Panc1 (cell line): ENCODE data around the gene CHRNG. TPM values are rescaled to one million over a fixed set of nuclear protein-coding genes. Genes with fewer than 3 reads are reported as not detected.

Experiments
- ATAC-seq: fragments of 200-7000 bp; cut with Tn5 transposase; 2 replicates; pipeline ENCODE4 v1.9.1; 2020; ENCODE audit warnings: mild to moderate bottlenecking, moderate library complexity
- BruUV-seq: library from RNA; stranded (reverse); fragments of 400-500 nt; replicated peaks from 2 replicates; lab custom pipeline; 2021; lab: Mats Ljungman, UMichigan
- CTCF ChIA-PET: fragments of 300-600 bp; sonication (Branson Sonifier 250); formaldehyde crosslinking; loops from one replicate; lab custom pipeline; 2022; ENCODE audit warnings: antibody characterized with exemption; lab: Charles Lee
- POLR2A ChIA-PET: fragments of 300-600 bp; sonication (Branson Sonifier 250); formaldehyde crosslinking; loops from one replicate; lab custom pipeline; 2022; ENCODE audit warnings: antibody characterized with exemption; lab: Charles Lee
- DNase-seq: peaks from one replicate; pipeline ENCODE4 v3.0.0-alpha.2; 2010; ENCODE audit warnings: low read depth, low spot score
- H3K27ac ChIP-seq: 2 replicates; pipeline ENCODE4 v1.5.1; 2011; ENCODE audit warnings: mild to moderate bottlenecking, low read length, inconsistent platforms
- H3K27me3 ChIP-seq: fragments of 200-500 bp; sonication (Bioruptor generic); 2 replicates; pipeline ENCODE4 v1.6.0; 2014; ENCODE audit warnings: low read length, inconsistent platforms; ENCODE audit not compliant: control insufficient read depth, insufficient read depth
- H3K36me3 ChIP-seq: fragments of 200-500 bp; sonication (Bioruptor generic); 2 replicates; pipeline ENCODE4 v1.5.1; 2014; ENCODE audit warnings: inconsistent platforms, mild to moderate bottlenecking, low read length, moderate library complexity; ENCODE audit not compliant: control insufficient read depth, insufficient read depth
- H3K4me1 ChIP-seq: 2 replicates; pipeline ENCODE4 v1.5.1; 2011; ENCODE audit warnings: inconsistent platforms, mild to moderate bottlenecking, low read length, moderate library complexity; ENCODE audit not compliant: control insufficient read depth, insufficient read depth
- H3K4me3 ChIP-seq, 2 experiments: 2 replicates each; pipeline ENCODE4 v1.5.1; 2011 to 2012; ENCODE audit warnings: low read depth in 2 of 2, low read length in 2 of 2, mild to moderate bottlenecking in 2 of 2, inconsistent platforms in 1 of 2, moderate library complexity in 1 of 2
- H3K9me3 ChIP-seq: fragments of 200-500 bp; sonication (Bioruptor generic); 2 replicates; pipeline ENCODE4 v1.5.1; 2014; ENCODE audit warnings: low read depth, mild to moderate bottlenecking, inconsistent platforms, low read length, moderate library complexity; ENCODE audit not compliant: control insufficient read depth, insufficient read depth
- CTCF ChIP-seq: fragments of 450-650 bp; IDR thresholded peaks from 2 replicates; pipeline ENCODE4 v1.5.1; 2017; ENCODE audit warnings: mild to moderate bottlenecking
- POLR2AphosphoS5 ChIP-seq: IDR thresholded peaks from 2 replicates; pipeline ENCODE4 v1.6.1; 2012; ENCODE audit warnings: mild to moderate bottlenecking, low read depth, low read length, moderate library complexity
- REST ChIP-seq, 2 experiments: IDR thresholded peaks; 2 replicates each; pipeline ENCODE4 v1.6.1; 2011 to 2012; ENCODE audit warnings: low read depth in 2 of 2, control low read depth in 1 of 2, low read length in 1 of 2, mild to moderate bottlenecking in 1 of 2, moderate library complexity in 1 of 2; ENCODE audit not compliant: insufficient read depth in 1 of 2
- SIN3A ChIP-seq: IDR thresholded peaks from 2 replicates; pipeline ENCODE4 v1.6.1; 2012; ENCODE audit warnings: low read depth, mild to moderate bottlenecking, low read length, moderate library complexity, borderline replicate concordance; ENCODE audit not compliant: insufficient read depth
- TCF7L2 ChIP-seq: IDR thresholded peaks from 2 replicates; pipeline ENCODE4 v1.6.1; 2011; ENCODE audit warnings: mild to moderate bottlenecking, low read depth, low read length, inconsistent platforms
- in situ Hi-C: cut with HindIII; loops from 2 replicates; pipeline ENCODE4 v1.10.0; 2016; ENCODE audit warnings: low sequenced_read_pairs, low pct_unique_long_range_greater_than_20kb
- intact Hi-C: fragments of 100-400 bp; cut with micrococcal nuclease; formaldehyde crosslinking; loops from one replicate; pipeline ENCODE4 v1.10.0; 2022; ENCODE audit not compliant: unreplicated experiment
- total RNA-seq: library from RNA; stranded (reverse); gene quantifications from one replicate; pipeline ENCODE4 v1.2.1, GENCODE V29; 2021; ENCODE audit not compliant: unreplicated experiment

CHRNG gene
- total RNA-seq, 1 experiment from 2014 or later, result not detected

GRCh38 chr2:232504438-232504837 lies 35.1 kb upstream of the CHRNG start:
- no TSS peak for BruUV-seq
- Histone ChIP-seq H3K4me1 (no peaks in the 10 kb centered on the region; the same call in 1 of the 2 replicates), H3K36me3 (no peaks in the 10 kb centered on the region), H3K27me3 (peaks cover 3% of the 10 kb centered on the region; the same call in 1 of the 2 replicates), H3K9me3 (no peaks in the 10 kb centered on the region), H3K27ac (no peak overlapping the region), H3K4me3 (no peak overlapping the region)
- CTCF ChIA-PET, result interaction anchor here (0.7 kb wide), 1 partner anchor 64 kb away, joined by 3 read pairs; no protein-coding TSS in a partner anchor
- intact Hi-C loops, result no loop called here
- ATAC-seq, result no peak
- TF ChIP-seq POLR2AphosphoS5 (no peak), TCF7L2 (no peak), CTCF (no peak), SIN3A (no peak), REST (IDR thresholded peaks at IDR 0.05; ENCODE audit: insufficient read depth in 1 of 2, low read depth in 2 of 2, low read length in 1 of 2) (no peak)
- DNase-seq, result no peak
- in situ Hi-C loops, result no loop called here
- POLR2A ChIA-PET, result no interaction called here

DNA sequence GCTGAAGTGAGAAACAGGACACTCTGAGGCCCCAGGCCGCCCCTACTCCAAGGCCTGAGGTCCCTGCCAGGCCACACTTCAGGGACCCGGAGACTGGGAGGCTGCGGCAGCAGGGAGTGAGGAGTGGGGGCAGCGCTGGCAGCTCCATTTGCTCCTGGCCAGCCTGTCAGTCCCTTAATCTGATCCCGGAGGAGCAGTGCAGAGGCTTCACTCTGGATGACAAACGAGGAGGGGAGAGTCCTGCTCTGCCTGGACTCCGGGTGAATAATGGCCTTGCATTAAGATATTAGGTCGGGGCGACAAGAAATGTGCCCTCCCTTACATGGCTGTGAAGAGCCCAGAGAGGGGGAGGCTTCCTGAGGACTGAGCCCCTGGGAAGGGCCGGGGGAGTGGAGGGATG lies 33.6 kb upstream of the CHRNG start:
- DNase-seq (no peak), ATAC-seq (no peak)
- no TSS peak for BruUV-seq
- CTCF ChIA-PET, result interaction anchor here (0.6 kb wide), 1 partner anchor 76 kb away, joined by 5 read pairs; no protein-coding TSS in a partner anchor
- intact Hi-C loops, result no loop called here
- H3K4me3 ChIP-seq, result no peak overlapping the region
- peaks cover 3% of the 10 kb centered on the region; the same call in 1 of the 2 replicates for H3K27me3 ChIP-seq
- POLR2A ChIA-PET, result no interaction called here
- in situ Hi-C loops, result no loop called here
- H3K27ac ChIP-seq, result no peak overlapping the region
- H3K4me1 ChIP-seq, result no peaks in the 10 kb centered on the region; the same call in 1 of the 2 replicates
- TF ChIP-seq TCF7L2, result no peak
- no peak for TF ChIP-seq POLR2AphosphoS5
- H3K9me3 ChIP-seq, result no peaks in the 10 kb centered on the region
- H3K36me3 ChIP-seq, result no peaks in the 10 kb centered on the region

DNA sequence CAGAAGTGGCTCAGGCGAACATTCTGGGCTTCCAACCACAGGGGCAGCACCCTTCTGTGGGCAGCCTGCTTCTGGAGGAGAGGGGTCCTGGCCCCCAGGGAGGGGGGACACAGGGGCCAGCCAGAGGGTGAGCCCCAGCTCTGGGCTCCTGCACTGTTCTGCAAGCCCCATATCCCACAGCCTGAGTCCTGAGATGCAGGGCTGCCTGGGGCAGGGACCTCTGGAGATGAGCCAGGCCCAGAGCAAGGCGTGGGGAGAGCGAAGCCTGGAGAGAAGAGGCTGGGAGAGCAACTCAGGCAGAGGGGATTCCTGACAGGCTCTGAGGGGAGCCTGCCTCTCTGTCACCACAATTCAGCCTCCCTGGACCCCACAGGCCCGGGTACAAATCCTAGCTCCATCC lies 32.8 kb upstream of the CHRNG start:
- DNase-seq, result no peak
- POLR2A ChIA-PET, result no interaction called here
- intact Hi-C loops (no loop called here), in situ Hi-C loops (no loop called here)
- BruUV-seq, result no TSS peak
- no peak for TF ChIP-seq SIN3A
- TF ChIP-seq POLR2AphosphoS5, result no peak
- TF ChIP-seq TCF7L2, result no peak
- TF ChIP-seq REST (IDR thresholded peaks at IDR 0.05; ENCODE audit: insufficient read depth in 1 of 2, low read depth in 2 of 2, low read length in 1 of 2), result no peak
- TF ChIP-seq CTCF, result no peak
- CTCF ChIA-PET, result interaction anchor here (0.7 kb wide), 1 partner anchor 60 kb away, joined by 3 read pairs; no protein-coding TSS in a partner anchor
- H3K4me1 ChIP-seq, result no peaks in the 10 kb centered on the region; the same call in 1 of the 2 replicates
- H3K36me3 ChIP-seq, result no peaks in the 10 kb centered on the region
- ATAC-seq, result no peak
- H3K27me3 ChIP-seq, result peaks cover 3% of the 10 kb centered on the region; the same call in 1 of the 2 replicates
- no peak overlapping the region for H3K27ac ChIP-seq
- no peak overlapping the region for H3K4me3 ChIP-seq
- H3K9me3 ChIP-seq, result no peaks in the 10 kb centered on the region
